T-helper 22 cell (primary cell): Measurements from ENCODE around the gene ADGRB3.

ENCODE experiments used
- DNase-seq: peaks from one replicate; pipeline ENCODE4 v3.0.0-alpha.2; 2020; ENCODE audit warnings: low read depth

ADGRB3 gene

GRCh38 chr6:69338431-69339162, 703.5 kb downstream of the ADGRB3 start:
- DNase-seq = no peak

GRCh38 chr6:69339163-69339550, 704.1 kb downstream of the ADGRB3 start:
- no peak for DNase-seq

- no peak for DNase-seq
These were observed 705.1 kb downstream of the ADGRB3 start for GRCh38 chr6:69340196-69340595.

- no peak for DNase-seq
These were observed 708.8 kb downstream of the ADGRB3 start for GRCh38 chr6:69343851-69344250.

- no peak for DNase-seq
These were observed 714.7 kb downstream of the ADGRB3 start for GRCh38 chr6:69349771-69350170.

GRCh38 chr6:69362209-69362608, 727.1 kb downstream of the ADGRB3 start:
- no peak for DNase-seq

- DNase-seq = no peak
These were observed 731.7 kb downstream of the ADGRB3 start for GRCh38 chr6:69366831-69367230.

GRCh38 chr6:69368613-69369012, 733.5 kb downstream of the ADGRB3 start:
- DNase-seq = no peak

- no peak for DNase-seq
These were observed 735.7 kb downstream of the ADGRB3 start for GRCh38 chr6:69370763-69371162.

GRCh38 chr6:69378326-69378725, 743.2 kb downstream of the ADGRB3 start:
- no peak for DNase-seq

- DNase-seq = no peak
These were observed 744.4 kb downstream of the ADGRB3 start for GRCh38 chr6:69379518-69379917.

GRCh38 chr6:69383627-69384026, 748.5 kb downstream of the ADGRB3 start:
- DNase-seq = no peak

- DNase-seq = no peak
These were observed 751.3 kb downstream of the ADGRB3 start for GRCh38 chr6:69386426-69386825.

- no peak for DNase-seq
These were observed 755.0 kb downstream of the ADGRB3 start for GRCh38 chr6:69390125-69390524.

- no peak for DNase-seq
These were observed 756.0 kb downstream of the ADGRB3 start for GRCh38 chr6:69391106-69391505.

GRCh38 chr6:69392745-69393144, 757.7 kb downstream of the ADGRB3 start:
- no peak for DNase-seq

- DNase-seq = no peak
These were observed 763.2 kb downstream of the ADGRB3 start for GRCh38 chr6:69398311-69398710.

- no peak for DNase-seq
These were observed 763.6 kb downstream of the ADGRB3 start for GRCh38 chr6:69398729-69399128.

- no peak for DNase-seq
These were observed 773.8 kb downstream of the ADGRB3 start for GRCh38 chr6:69408886-69409285.

GRCh38 chr6:69416776-69417175, 781.7 kb downstream of the ADGRB3 start:
- no peak for DNase-seq

- no peak for DNase-seq
These were observed 786.2 kb downstream of the ADGRB3 start for GRCh38 chr6:69421269-69421668.

GRCh38 chr6:69422020-69422419, 786.9 kb downstream of the ADGRB3 start:
- no peak for DNase-seq

GRCh38 chr6:69422475-69422874, 787.4 kb downstream of the ADGRB3 start:
- no peak for DNase-seq

- DNase-seq = no peak
These were observed 788.7 kb downstream of the ADGRB3 start for GRCh38 chr6:69423785-69424184.
